Stomach (tissue), 4 donors: ENCODE data around the gene SBSN.

ENCODE experiments used
- EP300 ChIP-seq: sonication (generic); formaldehyde crosslinking; IDR thresholded peaks from one replicate; pipeline ENCODE4 v1.6.1; 2017; ENCODE audit warnings: antibody characterized with exemption
- POLR2A ChIP-seq, 4 donors: fragments of 450-650 bp; IDR thresholded peaks; one replicate each; pipeline ENCODE4 v1.6.1; 2016; ENCODE audit warnings: antibody characterized with exemption in 4 of 4, control low read depth in 2 of 4, mild to moderate bottlenecking in 1 of 4, moderate library complexity in 1 of 4
- POLR2AphosphoS5 ChIP-seq, 3 donors: sonication (generic); formaldehyde crosslinking; IDR thresholded peaks; one replicate each; pipeline ENCODE4 v1.6.1; 2016; ENCODE audit warnings: antibody characterized with exemption in 3 of 3
- TF ChIP-seq, protein P1 (sequence below), 7 experiments: fragments of 450-650 bp in 4 of 7; fragments of 200-600 bp in 3 of 7; sonication (generic) in 3 of 7; IDR thresholded peaks; one replicate each; pipeline ENCODE4 v1.5.1; 2016 to 2019; ENCODE audit warnings: antibody characterized with exemption in 7 of 7, control low read depth in 2 of 7, mild to moderate bottlenecking in 1 of 7

GRCh38 chr19:35500611-35501010 lies 27.5 kb downstream of the SBSN start:
- TF ChIP-seq POLR2A (IDR thresholded peaks at IDR 0.05) (no peak), POLR2AphosphoS5 (IDR thresholded peaks at IDR 0.05) (no peak), EP300 (no peak)
- TF ChIP-seq, protein P1, sequence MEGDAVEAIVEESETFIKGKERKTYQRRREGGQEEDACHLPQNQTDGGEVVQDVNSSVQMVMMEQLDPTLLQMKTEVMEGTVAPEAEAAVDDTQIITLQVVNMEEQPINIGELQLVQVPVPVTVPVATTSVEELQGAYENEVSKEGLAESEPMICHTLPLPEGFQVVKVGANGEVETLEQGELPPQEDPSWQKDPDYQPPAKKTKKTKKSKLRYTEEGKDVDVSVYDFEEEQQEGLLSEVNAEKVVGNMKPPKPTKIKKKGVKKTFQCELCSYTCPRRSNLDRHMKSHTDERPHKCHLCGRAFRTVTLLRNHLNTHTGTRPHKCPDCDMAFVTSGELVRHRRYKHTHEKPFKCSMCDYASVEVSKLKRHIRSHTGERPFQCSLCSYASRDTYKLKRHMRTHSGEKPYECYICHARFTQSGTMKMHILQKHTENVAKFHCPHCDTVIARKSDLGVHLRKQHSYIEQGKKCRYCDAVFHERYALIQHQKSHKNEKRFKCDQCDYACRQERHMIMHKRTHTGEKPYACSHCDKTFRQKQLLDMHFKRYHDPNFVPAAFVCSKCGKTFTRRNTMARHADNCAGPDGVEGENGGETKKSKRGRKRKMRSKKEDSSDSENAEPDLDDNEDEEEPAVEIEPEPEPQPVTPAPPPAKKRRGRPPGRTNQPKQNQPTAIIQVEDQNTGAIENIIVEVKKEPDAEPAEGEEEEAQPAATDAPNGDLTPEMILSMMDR (IDR thresholded peaks at IDR 0.05): no peak
